GM23338 (cell line): ENCODE measurements around the gene NRDE2. TPM values are rescaled to one million over a fixed set of nuclear protein-coding genes. Genes with fewer than 3 reads are reported as not detected.
A peak's percentile ranks its signal among the peaks of the same experiment; 100 is the strongest.

ENCODE experiments used
- ATAC-seq: fragments of 200-7000 bp; cut with Tn5 transposase; 3 replicates; pipeline ENCODE4 v1.9.1; 2020
- DNase-seq: peaks from one replicate; pipeline ENCODE4 v3.0.0-alpha.2; 2015; ENCODE audit warnings: low spot score
- H2AFZ ChIP-seq: fragments of 200-600 bp; sonication (generic); 2 replicates; pipeline ENCODE4 v1.8.0; 2016; ENCODE audit warnings: antibody characterized with exemption, mild to moderate bottlenecking, moderate library complexity
- H3F3A ChIP-seq: fragments of 200-600 bp; sonication (generic); replicated peaks from 2 replicates; pipeline ENCODE4 v1.8.0; 2017; ENCODE audit warnings: antibody characterized with exemption, mixed run types, low read depth
- H3K27ac ChIP-seq: fragments of 200-600 bp; sonication (generic); 2 replicates; pipeline ENCODE4 v1.6.1; 2016; ENCODE audit warnings: low read depth
- H3K27me3 ChIP-seq: fragments of 200-600 bp; sonication (generic); 2 replicates; pipeline ENCODE4 v1.8.0; 2016; ENCODE audit warnings: mild to moderate bottlenecking, mixed run types, moderate library complexity; ENCODE audit not compliant: insufficient read depth
- H3K36me3 ChIP-seq: fragments of 200-600 bp; sonication (generic); 2 replicates; pipeline ENCODE4 v1.8.0; 2016; ENCODE audit warnings: mild to moderate bottlenecking; ENCODE audit not compliant: insufficient read depth
- H3K4me1 ChIP-seq: fragments of 200-600 bp; sonication (generic); 2 replicates; pipeline ENCODE4 v1.8.0; 2016; ENCODE audit warnings: mild to moderate bottlenecking, moderate library complexity; ENCODE audit not compliant: insufficient read depth
- H3K4me2 ChIP-seq: fragments of 200-600 bp; sonication (generic); 2 replicates; pipeline ENCODE4 v1.7.1; 2017; ENCODE audit warnings: mixed run types
- H3K4me3 ChIP-seq: fragments of 200-600 bp; sonication (generic); 2 replicates; pipeline ENCODE4 v1.6.1; 2016; ENCODE audit warnings: mixed run types
- H3K79me2 ChIP-seq: fragments of 200-600 bp; sonication (generic); replicated peaks from 2 replicates; pipeline ENCODE4 v1.8.0; 2017; ENCODE audit warnings: mild to moderate bottlenecking; ENCODE audit not compliant: insufficient read depth
- H3K9me2 ChIP-seq: fragments of 200-600 bp; sonication (generic); 2 replicates; pipeline ENCODE4 v1.8.0; 2017; ENCODE audit not compliant: insufficient read depth
- H4K20me1 ChIP-seq: fragments of 200-600 bp; sonication (generic); replicated peaks from 2 replicates; pipeline ENCODE4 v1.8.0; 2017; ENCODE audit warnings: mild to moderate bottlenecking; ENCODE audit not compliant: insufficient read depth
- H3K27ac Mint-ChIP-seq: 2 replicates; pipeline ENCODE4 v1.8.0; 2020; ENCODE audit warnings: inconsistent platforms, mild to moderate bottlenecking, moderate library complexity, mixed read lengths
- H3K27me3 Mint-ChIP-seq: 3 replicates; pipeline ENCODE4 v1.8.0; 2022; ENCODE audit warnings: low read depth, mild to moderate bottlenecking, moderate library complexity, mixed read lengths, inconsistent platforms; ENCODE audit not compliant: insufficient read depth, poor library complexity
- H3K36me3 Mint-ChIP-seq: 3 replicates; pipeline ENCODE4 v1.8.0; 2021; ENCODE audit warnings: low read depth, mild to moderate bottlenecking, inconsistent platforms, moderate library complexity, mixed read lengths
- H3K4me1 Mint-ChIP-seq: 3 replicates; pipeline ENCODE4 v1.8.0; 2020; ENCODE audit warnings: mild to moderate bottlenecking, inconsistent platforms, mixed read lengths
- H3K4me3 Mint-ChIP-seq: 3 replicates; pipeline ENCODE4 v1.8.0; 2021; ENCODE audit warnings: moderate library complexity, mild to moderate bottlenecking, inconsistent platforms, mixed read lengths
- H3K9me3 Mint-ChIP-seq: 3 replicates; pipeline ENCODE4 v1.8.0; 2020; ENCODE audit warnings: moderate library complexity, mild to moderate bottlenecking, inconsistent platforms, mixed read lengths
- CREB1 ChIP-seq: fragments of 250-450 bp; sonication (Bioruptor Pico); IDR thresholded peaks from 2 replicates; pipeline ENCODE4 v1.5.0; 2020; ENCODE audit warnings: low read depth, mild to moderate bottlenecking, moderate library complexity
- CTCF ChIP-seq, 2 experiments: fragments of 200-600 bp in 1 of 2; sonication (generic) in 1 of 2; conservative IDR thresholded peaks; 2 replicates each; pipeline versions ENCODE4 v1.5.1 to v1.6.1; 2016 to 2017; ENCODE audit warnings: antibody characterized with exemption in 2 of 2, low read depth in 2 of 2, mild to moderate bottlenecking in 2 of 2, moderate library complexity in 1 of 2
- EZH2 ChIP-seq: fragments of 200-600 bp; sonication (generic); IDR thresholded peaks from one replicate; pipeline ENCODE4 v1.8.0; 2017; ENCODE audit warnings: antibody characterized with exemption, mild to moderate bottlenecking, low read depth; ENCODE audit not compliant: unreplicated experiment
- JUNB ChIP-seq: IDR thresholded peaks from one replicate; pipeline ENCODE4 v1.6.1; 2016; ENCODE audit warnings: antibody characterized with exemption; ENCODE audit not compliant: unreplicated experiment
- POLR2AphosphoS5 ChIP-seq: IDR thresholded peaks from 2 replicates; pipeline ENCODE4 v1.6.1; 2016; ENCODE audit warnings: antibody characterized with exemption, low read depth
- ZNF114 ChIP-seq: fragments of 250-450 bp; sonication (Bioruptor Pico); IDR thresholded peaks from 2 replicates; pipeline ENCODE4 v1.5.0; 2020; ENCODE audit warnings: mild to moderate bottlenecking, moderate library complexity
- ZNF331 ChIP-seq: fragments of 250-450 bp; sonication (Bioruptor Pico); IDR thresholded peaks from 2 replicates; pipeline ENCODE4 v1.5.0; 2020; ENCODE audit warnings: low read depth, mild to moderate bottlenecking, moderate library complexity
- polyA plus RNA-seq: library from polyadenylated mRNA; unstranded; fragments of >200 nt; fragmentation: Nextera tagmentation; extraction: Ambion mirVana; gene quantifications from 2 replicates; pipeline ENCODE4 v1.2.1, GENCODE V29; 2016
- total RNA-seq: library from RNA; depleted of rRNA; stranded (reverse); fragments of >200 nt; shearing (Covaris generic); gene quantifications from 2 replicates; pipeline ENCODE4 v1.2.3, GENCODE V29; 2014
- TF ChIP-seq, protein P1 (sequence below): IDR thresholded peaks from 2 replicates; pipeline ENCODE4 v1.6.1; 2016; ENCODE audit warnings: antibody characterized with exemption
- TF ChIP-seq, protein P2 (sequence below): fragments of 250-450 bp; sonication (Bioruptor Pico); IDR thresholded peaks from 2 replicates; pipeline ENCODE4 v1.5.0; 2020; ENCODE audit warnings: mild to moderate bottlenecking, moderate library complexity

Gene NRDE2
- total and polyA plus RNA-seq, 2 experiments from 2014 or later, result 9.8 to 20.6 TPM

- H2AFZ ChIP-seq, result no peak overlapping the region
- H3K36me3 ChIP-seq, result no peaks in the 10 kb centered on the region; the same call in 1 of the 2 replicates
- DNase-seq (no peak), ATAC-seq (no peak)
- no peaks in the 10 kb centered on the region for H3K79me2 ChIP-seq
- Mint-ChIP-seq H3K36me3 (peaks cover 40% of the 10 kb centered on the region), H3K4me3 (no peak overlapping the region), H3K9me3 (no peaks in the 10 kb centered on the region), H3K27me3 (peaks cover 2% of the 10 kb centered on the region), H3K4me1 (peaks cover 18% of the 10 kb centered on the region), H3K27ac (no peak overlapping the region)
- no peaks in the 10 kb centered on the region for H3K9me2 ChIP-seq
- H3K27me3 ChIP-seq, result no peaks in the 10 kb centered on the region
- H3K4me1 ChIP-seq, result no peaks in the 10 kb centered on the region
- TF ChIP-seq ZNF114 (CRISPR knock-in tag) (no peak), JUNB (no peak), EZH2 (no peak), CREB1 (CRISPR knock-in tag) (no peak)
- no peaks in the 10 kb centered on the region for H3F3A ChIP-seq
- H4K20me1 ChIP-seq, result 0 out of 2 replicates have a peak, but pooled peaks cover 3% of the 10 kb centered on the region
- no peak overlapping the region for H3K4me3 ChIP-seq
- no peak overlapping the region for H3K27ac ChIP-seq
- no peak overlapping the region for H3K4me2 ChIP-seq
Measured at GRCh38 chr14:90294872-90295271, 36.9 kb downstream of the NRDE2 start.

GRCh38 chr14:90293766-90294730 is 37.7 kb downstream of the NRDE2 start:
- no peaks in the 10 kb centered on the region for H3K4me1 ChIP-seq
- Mint-ChIP-seq H3K36me3 (peaks cover 41% of the 10 kb centered on the region), H3K9me3 (no peaks in the 10 kb centered on the region), H3K27me3 (peaks cover 6% of the 10 kb centered on the region), H3K4me3 (no peak overlapping the region), H3K27ac (no peak overlapping the region), H3K4me1 (peaks cover 21% of the 10 kb centered on the region)
- 0 out of 2 replicates have a peak, but pooled peaks cover 3% of the 10 kb centered on the region for H4K20me1 ChIP-seq
- H3F3A ChIP-seq, result no peaks in the 10 kb centered on the region
- no peaks in the 10 kb centered on the region for H3K27me3 ChIP-seq
- no peak overlapping the region for H3K4me2 ChIP-seq
- no peak overlapping the region for H3K27ac ChIP-seq
- no peaks in the 10 kb centered on the region; the same call in 1 of the 2 replicates for H3K36me3 ChIP-seq
- H3K4me3 ChIP-seq, result no peak overlapping the region
- H3K79me2 ChIP-seq, result no peaks in the 10 kb centered on the region
- ATAC-seq, result no peak
- H2AFZ ChIP-seq, result no peak overlapping the region
- no peak for TF ChIP-seq ZNF331 (CRISPR knock-in tag)
- TF ChIP-seq, protein P1, sequence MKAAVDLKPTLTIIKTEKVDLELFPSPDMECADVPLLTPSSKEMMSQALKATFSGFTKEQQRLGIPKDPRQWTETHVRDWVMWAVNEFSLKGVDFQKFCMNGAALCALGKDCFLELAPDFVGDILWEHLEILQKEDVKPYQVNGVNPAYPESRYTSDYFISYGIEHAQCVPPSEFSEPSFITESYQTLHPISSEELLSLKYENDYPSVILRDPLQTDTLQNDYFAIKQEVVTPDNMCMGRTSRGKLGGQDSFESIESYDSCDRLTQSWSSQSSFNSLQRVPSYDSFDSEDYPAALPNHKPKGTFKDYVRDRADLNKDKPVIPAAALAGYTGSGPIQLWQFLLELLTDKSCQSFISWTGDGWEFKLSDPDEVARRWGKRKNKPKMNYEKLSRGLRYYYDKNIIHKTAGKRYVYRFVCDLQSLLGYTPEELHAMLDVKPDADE, result no peak
- TF ChIP-seq CTCF (conservative IDR thresholded peaks at IDR 0.05; ENCODE audit: low read depth in 2 of 2), result peak in 1 of 2 experiments; percentile 27; a peak in 2 of 4 replicates
- no peak for TF ChIP-seq EZH2
- TF ChIP-seq, protein P2, sequence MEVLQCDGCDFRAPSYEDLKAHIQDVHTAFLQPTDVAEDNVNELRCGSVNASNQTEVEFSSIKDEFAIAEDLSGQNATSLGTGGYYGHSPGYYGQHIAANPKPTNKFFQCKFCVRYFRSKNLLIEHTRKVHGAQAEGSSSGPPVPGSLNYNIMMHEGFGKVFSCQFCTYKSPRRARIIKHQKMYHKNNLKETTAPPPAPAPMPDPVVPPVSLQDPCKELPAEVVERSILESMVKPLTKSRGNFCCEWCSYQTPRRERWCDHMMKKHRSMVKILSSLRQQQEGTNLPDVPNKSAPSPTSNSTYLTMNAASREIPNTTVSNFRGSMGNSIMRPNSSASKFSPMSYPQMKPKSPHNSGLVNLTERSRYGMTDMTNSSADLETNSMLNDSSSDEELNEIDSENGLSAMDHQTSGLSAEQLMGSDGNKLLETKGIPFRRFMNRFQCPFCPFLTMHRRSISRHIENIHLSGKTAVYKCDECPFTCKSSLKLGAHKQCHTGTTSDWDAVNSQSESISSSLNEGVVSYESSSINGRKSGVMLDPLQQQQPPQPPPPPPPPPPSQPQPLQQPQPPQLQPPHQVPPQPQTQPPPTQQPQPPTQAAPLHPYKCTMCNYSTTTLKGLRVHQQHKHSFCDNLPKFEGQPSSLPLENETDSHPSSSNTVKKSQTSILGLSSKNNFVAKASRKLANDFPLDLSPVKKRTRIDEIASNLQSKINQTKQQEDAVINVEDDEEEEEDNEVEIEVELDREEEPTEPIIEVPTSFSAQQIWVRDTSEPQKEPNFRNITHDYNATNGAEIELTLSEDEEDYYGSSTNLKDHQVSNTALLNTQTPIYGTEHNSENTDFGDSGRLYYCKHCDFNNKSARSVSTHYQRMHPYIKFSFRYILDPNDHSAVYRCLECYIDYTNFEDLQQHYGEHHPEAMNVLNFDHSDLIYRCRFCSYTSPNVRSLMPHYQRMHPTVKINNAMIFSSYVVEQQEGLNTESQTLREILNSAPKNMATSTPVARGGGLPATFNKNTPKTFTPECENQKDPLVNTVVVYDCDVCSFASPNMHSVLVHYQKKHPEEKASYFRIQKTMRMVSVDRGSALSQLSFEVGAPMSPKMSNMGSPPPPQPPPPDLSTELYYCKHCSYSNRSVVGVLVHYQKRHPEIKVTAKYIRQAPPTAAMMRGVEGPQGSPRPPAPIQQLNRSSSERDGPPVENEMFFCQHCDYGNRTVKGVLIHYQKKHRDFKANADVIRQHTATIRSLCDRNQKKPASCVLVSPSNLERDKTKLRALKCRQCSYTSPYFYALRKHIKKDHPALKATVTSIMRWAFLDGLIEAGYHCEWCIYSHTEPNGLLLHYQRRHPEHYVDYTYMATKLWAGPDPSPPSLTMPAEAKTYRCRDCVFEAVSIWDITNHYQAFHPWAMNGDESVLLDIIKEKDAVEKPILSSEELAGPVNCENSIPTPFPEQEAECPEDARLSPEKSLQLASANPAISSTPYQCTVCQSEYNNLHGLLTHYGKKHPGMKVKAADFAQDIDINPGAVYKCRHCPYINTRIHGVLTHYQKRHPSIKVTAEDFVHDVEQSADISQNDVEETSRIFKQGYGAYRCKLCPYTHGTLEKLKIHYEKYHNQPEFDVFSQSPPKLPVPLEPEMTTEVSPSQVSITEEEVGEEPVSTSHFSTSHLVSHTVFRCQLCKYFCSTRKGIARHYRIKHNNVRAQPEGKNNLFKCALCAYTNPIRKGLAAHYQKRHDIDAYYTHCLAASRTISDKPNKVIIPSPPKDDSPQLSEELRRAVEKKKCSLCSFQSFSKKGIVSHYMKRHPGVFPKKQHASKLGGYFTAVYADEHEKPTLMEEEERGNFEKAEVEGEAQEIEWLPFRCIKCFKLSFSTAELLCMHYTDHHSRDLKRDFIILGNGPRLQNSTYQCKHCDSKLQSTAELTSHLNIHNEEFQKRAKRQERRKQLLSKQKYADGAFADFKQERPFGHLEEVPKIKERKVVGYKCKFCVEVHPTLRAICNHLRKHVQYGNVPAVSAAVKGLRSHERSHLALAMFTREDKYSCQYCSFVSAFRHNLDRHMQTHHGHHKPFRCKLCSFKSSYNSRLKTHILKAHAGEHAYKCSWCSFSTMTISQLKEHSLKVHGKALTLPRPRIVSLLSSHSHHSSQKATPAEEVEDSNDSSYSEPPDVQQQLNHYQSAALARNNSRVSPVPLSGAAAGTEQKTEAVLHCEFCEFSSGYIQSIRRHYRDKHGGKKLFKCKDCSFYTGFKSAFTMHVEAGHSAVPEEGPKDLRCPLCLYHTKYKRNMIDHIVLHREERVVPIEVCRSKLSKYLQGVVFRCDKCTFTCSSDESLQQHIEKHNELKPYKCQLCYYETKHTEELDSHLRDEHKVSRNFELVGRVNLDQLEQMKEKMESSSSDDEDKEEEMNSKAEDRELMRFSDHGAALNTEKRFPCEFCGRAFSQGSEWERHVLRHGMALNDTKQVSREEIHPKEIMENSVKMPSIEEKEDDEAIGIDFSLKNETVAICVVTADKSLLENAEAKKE (CRISPR knock-in tag), result no peak
- no peak for TF ChIP-seq POLR2AphosphoS5
- TF ChIP-seq ZNF114 (CRISPR knock-in tag), result no peak
- H3K9me2 ChIP-seq, result no peaks in the 10 kb centered on the region
- DNase-seq, result no peak
